ENCODE results near the gene COX20.

Gene COX20

DNA sequence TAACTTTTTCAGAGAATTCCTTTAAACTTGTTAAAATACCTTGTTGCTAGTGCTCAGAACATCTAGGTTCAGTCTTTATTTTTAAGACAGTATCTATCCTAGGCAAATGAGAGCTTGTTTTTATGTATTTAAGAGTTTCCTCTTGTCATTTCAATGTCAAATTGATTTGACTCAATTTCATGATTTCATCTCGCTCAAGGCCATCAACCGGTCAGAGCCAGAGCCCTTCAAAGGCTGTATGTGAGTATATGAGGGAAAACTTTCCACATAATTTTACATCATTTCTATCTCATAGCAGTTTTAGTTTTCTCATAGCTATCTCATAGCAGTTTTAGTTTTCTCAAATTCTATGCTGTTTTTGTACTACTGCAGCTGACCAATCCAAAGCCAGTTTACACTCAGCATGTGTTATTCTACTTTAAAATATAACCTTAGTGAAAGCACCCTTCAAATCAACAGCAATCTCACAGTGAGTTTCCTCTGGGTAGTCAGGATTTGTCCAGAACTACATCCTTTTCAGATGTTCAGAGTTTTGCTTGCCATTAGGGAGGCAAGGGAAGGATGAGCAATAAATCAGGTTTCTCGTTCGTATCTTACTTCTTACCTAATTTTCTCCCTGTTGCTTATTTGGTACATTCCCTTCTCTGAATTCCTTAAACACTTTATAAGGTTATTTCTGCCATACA, 16.2 kb downstream of the COX20 start:
- DNase-seq, result no peak

DNA sequence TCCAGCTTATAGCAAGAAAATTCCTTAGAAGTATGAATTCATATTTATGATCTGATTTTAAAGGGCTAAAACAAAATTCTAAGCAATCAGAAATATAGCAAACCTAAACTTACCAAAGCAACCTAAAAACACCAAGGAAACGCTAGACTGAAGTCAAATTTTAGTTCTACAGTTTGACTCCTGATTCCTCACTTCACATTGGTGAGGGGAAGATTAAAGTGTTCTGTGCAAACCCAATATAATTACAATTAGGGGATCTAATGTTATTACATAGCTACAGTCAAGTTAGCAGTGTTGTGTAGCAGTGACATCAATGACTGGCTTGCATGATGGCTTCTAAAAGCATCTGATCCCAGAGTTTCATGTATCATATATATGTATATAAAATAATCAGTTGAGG, 17.2 kb downstream of the COX20 start:
- no peak for DNase-seq

DNA sequence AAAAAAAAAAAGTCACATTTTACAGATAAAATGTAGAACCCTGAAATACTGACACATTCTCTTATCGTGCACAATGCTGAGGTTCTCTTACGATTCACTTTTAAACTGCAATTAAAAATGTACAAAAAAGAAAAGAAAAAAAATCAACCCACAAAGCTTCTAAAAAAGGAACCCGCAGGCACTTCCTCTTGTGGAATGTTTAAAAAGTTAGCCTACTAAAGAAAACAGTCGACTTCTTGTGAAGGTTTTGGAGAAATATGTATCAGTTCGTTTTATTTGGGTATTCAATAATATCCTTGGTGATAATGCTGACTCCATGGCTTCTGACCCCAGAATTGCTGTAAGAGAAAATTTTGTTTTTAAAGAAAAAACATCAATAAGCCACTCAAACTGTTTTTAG, 18.7 kb downstream of the COX20 start:
- no peak for DNase-seq

DNA sequence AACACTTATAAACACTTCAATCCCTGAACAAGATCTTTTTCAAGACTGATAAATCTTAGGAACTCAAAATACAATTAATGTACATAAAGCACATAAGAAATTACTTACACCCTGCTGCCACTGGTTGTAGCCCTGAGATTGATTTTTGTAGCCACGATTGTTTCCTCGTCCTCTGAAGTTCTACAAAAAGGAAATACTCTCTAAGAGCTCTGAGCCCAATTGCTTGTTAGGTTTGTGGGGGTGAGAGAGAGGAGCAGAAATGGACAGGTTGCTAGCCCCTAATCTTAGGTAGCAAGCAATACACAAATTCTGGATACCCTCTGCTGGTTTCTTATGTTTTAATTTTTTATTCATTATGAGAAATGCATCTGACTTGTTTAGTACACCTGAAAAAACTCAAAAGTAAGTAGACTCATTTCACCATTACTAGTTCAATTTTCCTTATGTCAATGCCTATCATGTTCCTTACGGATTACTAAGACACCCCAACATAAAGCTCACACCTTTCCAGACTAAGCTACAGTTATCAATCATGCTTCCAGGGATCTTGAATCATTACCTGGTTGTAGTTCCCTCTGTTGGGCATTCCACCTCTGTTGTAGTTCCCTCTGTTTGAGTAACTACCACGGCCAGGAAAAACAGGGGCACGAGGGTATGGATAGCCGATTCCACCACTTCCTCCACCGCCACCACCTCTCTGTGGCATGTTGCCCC, 19.6 kb downstream of the COX20 start:
- no peak for DNase-seq

DNA sequence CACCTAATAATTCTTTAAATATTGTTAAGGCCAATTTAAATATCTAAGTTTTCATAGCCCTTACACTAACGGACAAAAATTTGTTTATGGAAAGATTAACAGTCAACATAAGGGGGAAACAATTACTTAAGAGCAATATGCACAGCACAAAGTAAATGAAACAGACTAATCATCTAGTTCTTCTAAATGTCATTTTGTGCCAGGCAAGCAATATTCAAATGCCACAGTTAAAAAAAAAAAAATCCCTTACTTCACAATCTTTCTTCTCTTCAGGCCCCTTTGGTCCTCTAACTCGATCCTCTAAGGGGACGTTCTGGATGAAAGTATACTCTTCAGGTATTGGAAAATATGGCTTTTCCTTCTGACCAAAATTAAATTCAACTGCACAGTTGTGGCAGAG, 22.3 kb downstream of the COX20 start:
- DNase-seq, result no peak

DNA sequence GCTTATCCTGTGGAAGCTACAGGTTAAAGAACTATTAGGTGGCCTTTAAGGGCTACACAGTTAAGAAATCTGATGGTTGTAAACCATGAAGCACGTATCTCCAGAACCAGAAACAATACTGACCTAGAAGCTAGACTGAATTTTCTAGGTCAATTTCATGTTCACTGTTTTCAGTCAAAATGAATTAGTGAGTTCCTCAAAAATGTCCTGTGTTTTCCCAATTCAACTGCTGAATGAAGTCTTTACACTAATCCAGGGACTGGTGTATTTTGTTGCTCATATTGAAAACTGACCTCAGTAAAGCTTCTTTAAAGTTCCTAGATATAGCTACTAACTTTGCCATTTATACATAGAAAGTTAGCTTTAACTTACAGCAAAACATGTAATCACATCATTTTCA, 22.9 kb downstream of the COX20 start:
- DNase-seq, result no peak

DNA sequence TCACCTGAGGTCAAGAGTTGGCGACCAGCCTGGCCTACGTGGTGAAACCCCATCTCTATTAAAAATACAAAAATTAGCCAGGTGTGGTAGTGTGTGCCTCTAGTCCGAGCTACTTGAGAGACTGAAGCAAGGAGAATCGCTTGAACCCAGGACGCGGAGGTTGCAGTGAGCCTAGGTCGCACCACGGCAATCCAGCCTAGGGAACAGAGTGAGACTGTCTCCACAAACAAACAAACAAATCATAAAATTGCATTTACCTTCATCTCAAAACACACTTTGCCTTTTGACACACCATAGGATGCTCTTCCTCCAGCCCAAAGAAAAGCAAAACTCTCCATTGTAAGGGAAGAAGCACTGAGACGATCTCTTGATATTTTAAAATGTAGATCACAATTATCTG, 24.6 kb downstream of the COX20 start:
- DNase-seq, result no peak

DNA sequence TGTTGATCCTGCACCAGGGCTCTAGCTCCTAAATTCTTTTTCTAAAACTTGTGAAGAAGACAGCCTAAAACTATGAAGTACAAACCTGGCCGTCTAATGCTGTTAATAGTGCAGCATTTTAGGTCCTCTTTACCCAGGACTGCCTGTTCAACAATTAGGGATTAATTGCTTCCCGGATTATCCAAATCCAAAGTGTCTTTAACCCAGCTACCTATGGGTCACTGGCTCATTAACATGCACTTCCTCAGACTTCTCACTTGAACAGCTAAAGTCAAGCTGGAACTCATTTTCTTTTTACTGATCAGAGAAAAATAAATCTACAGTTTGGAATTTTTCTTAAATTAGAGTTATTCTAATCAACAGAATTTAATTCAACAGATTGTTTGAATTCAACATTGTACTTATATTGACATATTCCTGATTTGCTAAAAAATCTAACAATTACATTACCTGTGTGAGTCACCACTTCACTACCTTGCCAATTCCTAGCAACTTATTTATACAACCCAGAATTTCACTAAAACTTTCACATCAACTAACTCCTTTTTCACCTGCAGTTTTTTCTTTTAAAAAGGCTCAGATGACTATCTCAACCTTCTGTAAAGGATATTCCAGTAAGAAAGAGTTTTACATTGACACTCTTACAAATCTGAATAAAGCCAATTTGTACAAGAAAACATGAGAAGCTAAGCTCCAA, 25.6 kb downstream of the COX20 start:
- DNase-seq, result no peak

DNA sequence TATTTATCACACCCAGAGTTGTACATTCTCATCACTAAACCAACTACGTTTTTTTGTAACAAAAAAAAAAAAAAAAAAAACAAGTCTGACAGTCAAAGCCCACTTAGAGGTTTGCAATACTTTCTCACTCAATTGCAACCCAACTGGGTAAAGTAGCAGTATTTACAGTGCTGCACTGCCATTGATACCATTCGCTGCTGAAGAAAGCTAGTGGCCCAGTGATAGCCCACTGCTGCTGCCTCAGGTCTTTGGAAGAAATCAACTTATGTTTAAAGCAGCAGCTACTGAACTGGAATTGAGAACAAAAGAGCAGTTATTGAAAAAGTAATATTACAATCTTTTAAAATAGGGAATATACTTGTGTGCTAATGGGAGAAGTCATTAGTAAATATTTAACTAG, 26.2 kb downstream of the COX20 start:
- DNase-seq, result no peak

DNA sequence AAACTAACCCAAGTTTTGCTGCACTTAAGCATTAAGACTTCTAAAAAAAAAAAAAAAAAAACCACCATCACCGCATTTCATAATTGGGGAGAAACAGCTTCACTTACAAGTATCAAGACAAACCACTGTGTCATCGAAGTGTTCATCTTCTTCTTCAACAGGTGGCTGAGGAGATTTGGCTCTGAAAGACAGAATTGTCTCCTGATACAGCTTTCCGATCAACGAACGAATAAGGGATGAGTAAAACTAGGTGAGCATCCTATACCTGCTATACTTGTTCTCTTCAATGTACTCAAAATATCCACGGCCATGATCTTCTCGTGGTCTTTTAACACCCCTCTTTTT, 26.9 kb downstream of the COX20 start:
- DNase-seq, result no peak

DNA sequence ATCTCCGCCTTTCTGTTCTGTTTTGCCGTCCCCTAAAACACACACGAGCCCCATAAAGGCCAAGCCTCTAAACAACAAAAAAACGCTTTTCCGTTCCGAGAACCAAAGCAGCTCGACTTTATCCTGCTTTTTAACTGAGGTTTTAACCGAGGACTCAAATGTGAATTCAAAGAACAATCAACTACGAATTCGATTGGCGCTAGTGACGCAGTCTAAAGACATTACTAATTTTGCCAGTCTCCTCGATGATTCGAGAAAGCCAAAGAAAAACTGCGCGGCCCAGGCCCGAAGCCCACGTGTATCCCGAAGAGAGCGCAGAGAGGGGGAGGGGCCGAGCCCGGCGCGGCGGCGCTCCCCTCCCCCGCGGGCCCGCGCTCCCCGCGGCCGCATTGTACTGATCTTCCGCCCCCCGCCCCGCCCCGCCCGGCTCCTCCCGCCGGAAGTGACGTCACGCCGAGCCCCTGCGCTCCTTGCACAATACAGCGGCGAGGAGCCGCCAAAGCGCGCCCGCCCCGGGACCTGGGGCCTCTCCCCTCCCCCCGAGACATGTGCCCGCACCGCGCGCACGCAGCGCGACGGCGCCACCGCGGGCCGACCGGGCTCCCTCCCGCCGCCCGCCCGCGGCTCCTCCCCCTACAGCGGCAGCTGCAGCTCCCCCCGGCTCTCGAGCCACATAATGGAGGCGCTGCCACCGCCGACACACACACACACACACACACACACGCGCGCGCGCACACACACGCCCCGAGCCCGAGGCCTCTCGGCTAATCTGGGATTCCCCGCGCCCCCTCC, 27.4 kb downstream of the COX20 start:
- peak; percentile 69 to 99 (median 94) for DNase-seq

DNA sequence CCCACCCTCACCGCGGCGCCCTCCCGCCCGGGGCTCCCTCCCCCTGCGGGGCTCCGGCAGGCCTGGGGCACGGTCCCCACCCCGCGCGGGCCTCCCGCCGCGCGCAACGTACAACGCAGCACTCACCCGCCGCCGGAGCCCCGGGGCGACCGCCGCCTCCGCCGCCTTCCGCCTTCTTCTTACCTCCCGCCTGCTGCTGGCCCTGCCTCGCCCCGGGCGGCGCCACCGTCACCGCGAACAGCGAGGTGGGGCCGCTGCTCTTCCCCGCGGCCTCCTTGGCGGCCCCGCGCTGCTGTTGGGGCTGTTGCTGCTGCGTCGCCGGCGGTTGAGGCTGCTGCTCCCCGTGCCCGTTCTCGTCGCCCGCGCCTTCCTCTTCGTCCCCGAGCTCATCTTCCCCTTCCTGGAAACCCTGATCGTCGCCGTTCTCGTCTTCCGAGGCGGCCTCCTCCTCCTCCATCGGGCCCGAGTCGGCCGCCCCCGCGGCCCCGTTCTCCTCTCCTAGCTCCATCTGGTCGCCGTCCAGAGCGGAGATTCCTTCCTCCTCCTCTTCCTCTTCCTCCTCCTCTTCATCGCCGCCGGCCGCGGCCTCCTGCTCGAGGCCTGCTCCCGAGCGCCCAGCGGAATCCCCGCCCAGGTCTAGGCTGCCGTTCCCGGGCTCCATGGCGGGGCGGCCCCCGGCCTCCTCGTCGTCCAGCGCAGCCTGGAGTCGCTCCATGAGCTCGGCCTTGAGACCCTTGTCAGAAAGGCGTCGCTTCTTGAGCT, 28.2 kb downstream of the COX20 start:
- DNase-seq, result peak in 18 of 51 donors; percentile 16 to 65 (median 32)

DNA sequence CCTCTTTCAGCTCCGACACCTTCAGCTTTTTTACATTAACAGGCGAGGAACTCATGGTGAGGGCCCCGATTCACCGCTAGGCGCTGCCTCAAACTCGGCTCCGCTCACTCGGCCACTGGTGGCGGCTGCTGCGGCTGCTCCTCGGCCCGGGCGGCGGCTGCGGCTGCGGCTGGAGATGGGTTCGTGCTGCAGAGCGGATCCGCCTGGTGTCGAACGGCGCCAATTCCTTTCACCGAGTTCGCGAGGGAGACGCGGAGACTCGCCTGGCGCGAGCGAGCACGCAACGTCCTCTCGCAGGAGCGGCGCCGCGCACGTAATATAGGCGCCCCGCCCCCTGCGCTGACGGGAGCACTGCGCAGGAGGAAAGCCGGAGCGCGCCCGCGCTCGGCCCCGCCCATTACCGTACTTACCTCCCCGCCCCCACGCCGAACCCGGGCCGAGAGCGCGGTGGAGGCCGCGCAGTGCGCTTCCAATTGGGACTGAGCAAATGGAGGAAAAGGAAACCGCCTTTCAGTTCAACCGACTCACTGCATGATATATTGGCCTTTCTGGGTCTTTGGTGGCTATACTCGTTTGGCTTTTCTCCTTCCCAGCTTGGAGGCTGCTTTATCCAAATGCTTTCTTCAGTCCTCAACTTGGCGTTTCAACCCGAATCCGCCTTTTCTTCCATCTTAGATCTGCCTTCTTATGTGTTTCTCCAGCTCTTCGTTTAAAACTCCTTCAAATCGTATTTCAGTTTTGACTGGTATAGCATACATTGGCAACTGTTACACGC, 29.0 kb downstream of the COX20 start, which contains the start of gene HNRNPU:
HNRNPU (minus strand) TSS at position 291 of the 775 bp plus-strand sequence; CDS start at position 55, 236 bp downstream.
- peak; percentile 62 to 98 (median 93) for DNase-seq

DNA sequence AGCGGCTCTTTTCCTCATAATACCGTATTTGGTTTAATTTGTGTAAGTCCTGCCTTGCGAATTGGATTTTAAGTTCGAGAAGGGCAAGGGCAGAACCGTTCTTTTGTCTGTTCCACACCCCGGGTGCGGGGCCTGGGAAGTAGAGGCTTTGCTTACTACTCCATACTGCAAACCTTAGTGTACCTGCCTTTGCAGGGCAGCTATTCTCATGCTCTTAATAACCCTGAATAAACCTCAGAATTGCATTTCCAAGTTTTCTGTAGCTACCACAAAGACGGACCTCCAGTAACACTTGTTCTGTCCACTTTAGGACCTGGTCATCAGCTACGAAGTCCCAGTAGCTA, 29.5 kb downstream of the COX20 start:
- DNase-seq, result peak in 30 of 51 donors; percentile 3 to 65 (median 35)

DNA sequence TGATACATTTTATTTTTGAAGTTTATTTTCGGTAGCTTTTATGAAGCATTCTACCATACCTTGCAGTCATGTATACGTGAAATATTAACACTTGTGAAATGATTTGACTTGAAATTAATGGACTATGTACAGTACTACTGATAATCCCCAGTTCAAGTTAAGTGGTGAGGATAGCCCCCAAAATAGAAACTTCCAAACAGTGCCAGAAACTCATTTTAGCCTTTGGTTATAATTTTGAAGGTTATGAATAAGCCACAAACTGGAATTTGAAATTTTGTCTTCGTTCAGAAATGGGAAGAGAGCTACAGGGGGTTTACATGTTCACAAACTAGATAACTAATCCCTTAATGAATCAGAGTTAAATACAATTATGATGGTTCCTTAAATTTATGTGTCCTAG, 30.4 kb downstream of the COX20 start:
- DNase-seq, result no peak

DNA sequence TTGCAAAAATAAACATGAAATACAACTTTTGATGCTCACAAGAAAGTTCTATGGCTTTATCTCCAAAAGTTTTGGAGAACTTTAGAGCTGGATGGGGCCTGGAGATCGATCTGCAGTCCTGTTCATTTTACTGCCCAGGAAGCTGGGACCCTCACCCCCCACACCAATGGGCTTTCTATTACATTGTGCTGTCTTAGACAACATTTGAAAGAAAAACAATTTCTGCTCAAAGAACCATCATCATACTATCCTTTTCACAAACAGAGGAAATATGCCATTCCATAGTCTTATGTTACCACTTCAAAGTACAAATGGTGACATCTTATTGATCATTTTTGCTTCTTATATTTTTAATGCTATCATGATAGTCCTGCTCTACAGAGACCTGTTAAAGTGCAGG, 30.9 kb downstream of the COX20 start:
- DNase-seq, result no peak

DNA sequence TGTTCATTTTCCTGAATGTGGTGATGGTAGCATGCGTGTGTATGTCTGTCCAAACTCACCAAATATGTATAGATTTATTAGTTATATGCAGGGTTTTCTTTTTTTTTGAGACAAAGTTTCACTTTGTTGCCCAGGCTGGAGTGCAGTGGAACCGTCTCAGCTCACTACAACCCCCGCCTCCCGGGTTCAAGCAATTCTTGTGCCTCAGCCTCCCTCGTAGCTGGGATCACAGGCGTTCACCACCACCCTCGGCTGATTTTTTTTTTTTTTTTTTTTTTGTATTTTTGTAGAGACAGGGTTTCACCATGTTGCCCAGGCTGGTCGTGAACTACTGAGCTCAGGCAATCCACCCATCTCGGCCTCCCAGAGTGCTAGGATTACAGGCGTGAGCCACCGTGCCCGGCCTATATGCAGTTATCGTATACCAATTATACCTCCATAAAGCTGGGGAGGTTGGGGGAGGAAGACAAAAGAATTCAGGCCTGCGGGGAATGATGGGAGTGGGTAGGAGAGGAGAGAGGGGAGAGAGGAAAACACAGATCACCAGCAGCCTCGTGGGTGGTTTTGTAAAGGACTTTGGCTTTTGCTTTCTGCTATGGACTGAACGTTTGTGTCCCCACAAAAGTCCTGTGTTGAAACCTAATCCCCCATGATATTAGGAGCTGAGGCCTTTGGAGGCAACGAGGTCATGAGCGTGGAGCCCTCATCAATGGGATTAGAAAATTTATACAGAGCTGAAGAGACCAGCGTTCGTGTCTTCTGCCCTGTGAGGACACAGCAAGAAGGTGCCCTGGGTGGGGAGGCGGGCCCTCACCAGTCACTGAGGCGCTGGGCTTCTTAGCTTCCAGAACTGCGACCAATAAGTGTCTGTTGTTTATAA, 33.3 kb downstream of the COX20 start:
- DNase-seq, result no peak

DNA sequence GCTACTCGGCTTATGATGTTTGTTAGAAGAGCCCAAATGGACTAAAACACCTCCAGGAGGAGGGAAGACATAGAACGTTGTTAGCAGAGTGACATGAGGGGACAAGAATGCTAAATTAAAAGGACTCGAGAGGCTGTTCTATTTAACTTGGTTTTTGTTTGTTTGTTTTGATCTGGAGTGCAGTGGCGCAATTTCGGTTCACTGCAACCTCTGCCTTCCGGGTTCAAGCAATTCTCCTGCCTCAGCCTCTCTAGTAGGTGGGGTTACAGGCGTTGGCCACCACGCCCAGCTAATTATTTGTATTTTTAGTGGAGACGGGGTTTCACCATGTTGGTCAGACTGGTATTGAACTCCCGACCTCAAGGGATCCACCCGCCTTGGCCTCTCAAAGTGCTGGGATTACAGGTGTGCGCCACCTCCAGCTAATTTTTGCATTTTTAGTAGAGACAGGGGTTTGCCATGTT, 33.9 kb downstream of the COX20 start:
- no peak for DNase-seq

DNA sequence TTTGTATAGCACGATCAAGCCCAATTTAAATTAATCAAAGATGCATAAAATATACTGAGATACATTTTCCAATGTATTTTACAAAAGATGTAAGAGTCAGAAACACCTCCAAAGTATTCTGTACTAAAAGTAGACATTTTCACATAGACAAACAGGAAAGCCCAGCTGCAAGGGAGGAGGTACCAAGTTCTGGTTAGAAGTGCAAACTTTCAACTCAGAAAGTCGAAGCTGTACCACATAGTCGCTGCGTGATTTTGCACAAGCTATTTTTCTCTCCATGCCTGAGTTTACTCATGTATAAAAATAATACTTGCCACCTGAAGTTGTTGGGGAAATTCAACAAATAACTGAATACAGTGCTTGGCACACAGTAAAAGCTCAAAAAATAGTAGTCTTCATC, 34.5 kb downstream of the COX20 start:
- no peak for DNase-seq
